ENCODE results near the gene LEFTY2. TPM values are rescaled to one million over a fixed set of nuclear protein-coding genes. Genes with fewer than 3 reads are reported as not detected.

LEFTY2 gene
- total RNA-seq, 2 donors from 2014 or later: 0.99 to 8.0 TPM

GRCh38 chr1:225907341-225907740 lies 33.7 kb downstream of the LEFTY2 start:
- WGBS, 2 donors: 88 to 98% methylated on average over 4 to 7 of the region's 7 CpGs
- intact Hi-C loops (cut with DNase I): no loop called here
- ATAC-seq (no peak), DNase-seq (no peak)
- Histone ChIP-seq H3K27me3 (no peaks in the 10 kb centered on the region), H3K27ac (no peak overlapping the region), H3K9me3 (no peaks in the 10 kb centered on the region), H3K4me1 (peaks cover 24% of the 10 kb centered on the region), H3K36me3 (replicated peaks in 1 of 2; ENCODE audit: insufficient read depth in 1 of 2, low read depth in 2 of 2) (no peaks in the 10 kb centered on the region), H3K4me3 (no peak overlapping the region)
- TF ChIP-seq POLR2A (IDR thresholded peaks at IDR 0.05): no peak
- no peak for TF ChIP-seq CTCF (IDR thresholded peaks at IDR 0.05)

GRCh38 chr1:225906467-225906866 lies 34.6 kb downstream of the LEFTY2 start:
- Histone ChIP-seq H3K9me3 (no peaks in the 10 kb centered on the region), H3K27me3 (no peaks in the 10 kb centered on the region), H3K27ac (no peak overlapping the region), H3K36me3 (replicated peaks in 1 of 2; ENCODE audit: insufficient read depth in 1 of 2, low read depth in 2 of 2) (no peaks in the 10 kb centered on the region), H3K4me1 (peaks cover 19% of the 10 kb centered on the region), H3K4me3 (no peak overlapping the region)
- intact Hi-C loops (cut with DNase I): no loop called here
- TF ChIP-seq CTCF (IDR thresholded peaks at IDR 0.05): no peak
- no peak for TF ChIP-seq POLR2A (IDR thresholded peaks at IDR 0.05)
- no peak for ATAC-seq
- no peak for DNase-seq
- 88 to 95% methylated on average over 6 of the region's 6 CpGs for WGBS, 2 donors

- Histone ChIP-seq H3K4me1 (no peaks in the 10 kb centered on the region), H3K36me3 (replicated peaks in 1 of 2; ENCODE audit: insufficient read depth in 1 of 2, low read depth in 2 of 2) (no peaks in the 10 kb centered on the region), H3K4me3 (no peak overlapping the region), H3K27me3 (no peaks in the 10 kb centered on the region), H3K27ac (no peak overlapping the region), H3K9me3 (no peaks in the 10 kb centered on the region)
- intact Hi-C loops (cut with DNase I): no loop called here
- ATAC-seq (no peak), DNase-seq (no peak)
- no peak for TF ChIP-seq POLR2A (IDR thresholded peaks at IDR 0.05)
- no peak for TF ChIP-seq CTCF (IDR thresholded peaks at IDR 0.05)
- WGBS, 2 donors: 85 to 89% methylated on average over 4 of the region's 4 CpGs
Observed at GRCh38 chr1:225903623-225904022, 37.4 kb downstream of the LEFTY2 start.

- Histone ChIP-seq H3K4me1 (peaks cover 26% of the 10 kb centered on the region), H3K9me3 (no peaks in the 10 kb centered on the region), H3K36me3 (replicated peaks in 1 of 2; ENCODE audit: insufficient read depth in 1 of 2, low read depth in 2 of 2) (no peaks in the 10 kb centered on the region), H3K27ac (no peak overlapping the region), H3K4me3 (no peak overlapping the region), H3K27me3 (no peaks in the 10 kb centered on the region)
- intact Hi-C loops (cut with DNase I): no loop called here
- no peak for DNase-seq
- 69 to 79% methylated on average over 3 to 4 of the region's 4 CpGs for WGBS, 2 donors
- TF ChIP-seq POLR2A (IDR thresholded peaks at IDR 0.05): no peak
- TF ChIP-seq CTCF (IDR thresholded peaks at IDR 0.05): no peak
- ATAC-seq: no peak
Observed at GRCh38 chr1:225899044-225899925, 41.7 kb downstream of the LEFTY2 start.
